SJCRH30 (cell line): ENCODE results near the gene VASH2. TPM values are rescaled to one million over a fixed set of nuclear protein-coding genes. Genes with fewer than 3 reads are reported as not detected.

Experiments
- DNase-seq, 2 experiments: peaks; one replicate each; pipeline ENCODE4 v3.0.0-alpha.2; 2015 to 2020
- H3K27ac ChIP-seq: fragments of 250-450 bp; sonication (Bioruptor Pico); 2 replicates; pipeline ENCODE4 v1.5.1; 2020; ENCODE audit warnings: mild to moderate bottlenecking, moderate library complexity
- H3K27me3 ChIP-seq: fragments of 250-450 bp; sonication (Bioruptor Pico); 2 replicates; pipeline ENCODE4 v1.5.1; 2020; ENCODE audit warnings: mild to moderate bottlenecking, moderate library complexity
- H3K36me3 ChIP-seq: fragments of 250-450 bp; sonication (Bioruptor Pico); 2 replicates; pipeline ENCODE4 v1.5.1; 2020; ENCODE audit warnings: mild to moderate bottlenecking, moderate library complexity
- H3K4me1 ChIP-seq: fragments of 250-450 bp; sonication (Bioruptor Pico); 2 replicates; pipeline ENCODE4 v1.5.1; 2020; ENCODE audit warnings: mild to moderate bottlenecking, moderate library complexity
- H3K4me3 ChIP-seq: fragments of 250-450 bp; sonication (Bioruptor Pico); 2 replicates; pipeline ENCODE4 v1.5.1; 2020; ENCODE audit warnings: mild to moderate bottlenecking, moderate library complexity
- H3K9me3 ChIP-seq: fragments of 250-450 bp; sonication (Bioruptor Pico); replicated peaks from 2 replicates; pipeline ENCODE4 v1.5.1; 2020; ENCODE audit warnings: mild to moderate bottlenecking, moderate library complexity
- total RNA-seq: library from RNA; depleted of rRNA; stranded (reverse); fragments of >200 nt; shearing (Covaris generic); gene quantifications from 2 replicates; pipeline ENCODE4 v1.2.3, GENCODE V29; 2014

The VASH2 gene
- total RNA-seq, 1 experiment from 2014 or later = 153 TPM

GRCh38 chr1:212917858-212918257, 32.5 kb upstream of the VASH2 start:
- no peak overlapping the region for H3K4me3 ChIP-seq
- peaks cover 20% of the 10 kb centered on the region for H3K4me1 ChIP-seq
- no peak for DNase-seq
- no peak overlapping the region for H3K27ac ChIP-seq
- H3K36me3 ChIP-seq = no peaks in the 10 kb centered on the region
- H3K27me3 ChIP-seq = no peaks in the 10 kb centered on the region
- no peaks in the 10 kb centered on the region for H3K9me3 ChIP-seq

GRCh38 chr1:212918824-212919223, 31.5 kb upstream of the VASH2 start:
- no peaks in the 10 kb centered on the region for H3K27me3 ChIP-seq
- H3K4me1 ChIP-seq = peaks cover 21% of the 10 kb centered on the region
- H3K9me3 ChIP-seq = no peaks in the 10 kb centered on the region
- H3K36me3 ChIP-seq = no peaks in the 10 kb centered on the region
- H3K4me3 ChIP-seq = no peak overlapping the region
- DNase-seq = no peak
- H3K27ac ChIP-seq = no peak overlapping the region

GRCh38 chr1:212920246-212920645, 30.1 kb upstream of the VASH2 start:
- Histone ChIP-seq H3K27ac (no peak overlapping the region), H3K36me3 (no peaks in the 10 kb centered on the region), H3K4me1 (peaks cover 27% of the 10 kb centered on the region), H3K4me3 (no peak overlapping the region), H3K27me3 (no peaks in the 10 kb centered on the region), H3K9me3 (no peaks in the 10 kb centered on the region)
- no peak for DNase-seq

GRCh38 chr1:212920896-212921295, 29.4 kb upstream of the VASH2 start:
- H3K9me3 ChIP-seq = no peaks in the 10 kb centered on the region
- peaks cover 25% of the 10 kb centered on the region for H3K4me1 ChIP-seq
- H3K4me3 ChIP-seq = no peak overlapping the region
- H3K36me3 ChIP-seq = no peaks in the 10 kb centered on the region
- H3K27me3 ChIP-seq = no peaks in the 10 kb centered on the region
- DNase-seq = peak in 1 of 2 experiments; percentile 62
- H3K27ac ChIP-seq = no peak overlapping the region

- DNase-seq = no peak
- Histone ChIP-seq H3K4me3 (no peak overlapping the region), H3K36me3 (no peaks in the 10 kb centered on the region), H3K4me1 (peaks cover 24% of the 10 kb centered on the region), H3K9me3 (no peaks in the 10 kb centered on the region), H3K27ac (no peak overlapping the region), H3K27me3 (no peaks in the 10 kb centered on the region)
Measured at GRCh38 chr1:212922016-212922415, 28.3 kb upstream of the VASH2 start.

GRCh38 chr1:212926372-212926771, 24.0 kb upstream of the VASH2 start:
- Histone ChIP-seq H3K4me3 (no peak overlapping the region), H3K9me3 (no peaks in the 10 kb centered on the region), H3K27ac (no peak overlapping the region), H3K4me1 (peaks cover 37% of the 10 kb centered on the region), H3K27me3 (no peaks in the 10 kb centered on the region), H3K36me3 (no peaks in the 10 kb centered on the region)
- DNase-seq = no peak

- peak overlapping the region; percentile 1; the same call in 1 of the 2 replicates for H3K4me3 ChIP-seq
- DNase-seq = peak; percentile 85 to 89
- H3K36me3 ChIP-seq = no peaks in the 10 kb centered on the region
- H3K4me1 ChIP-seq = peaks cover 48% of the 10 kb centered on the region
- no peaks in the 10 kb centered on the region for H3K27me3 ChIP-seq
- H3K27ac ChIP-seq = peak overlapping the region; percentile 45
- no peaks in the 10 kb centered on the region for H3K9me3 ChIP-seq
Measured at GRCh38 chr1:212928323-212929291, 21.7 kb upstream of the VASH2 start.

- no peak for DNase-seq
- Histone ChIP-seq H3K27me3 (no peaks in the 10 kb centered on the region), H3K36me3 (no peaks in the 10 kb centered on the region), H3K4me1 (peaks cover 36% of the 10 kb centered on the region), H3K4me3 (no peak overlapping the region), H3K9me3 (no peaks in the 10 kb centered on the region), H3K27ac (no peak overlapping the region)
Measured at GRCh38 chr1:212930986-212931678, 19.2 kb upstream of the VASH2 start.

- Histone ChIP-seq H3K4me3 (no peak overlapping the region), H3K9me3 (no peaks in the 10 kb centered on the region), H3K27ac (no peak overlapping the region), H3K4me1 (peaks cover 28% of the 10 kb centered on the region), H3K36me3 (no peaks in the 10 kb centered on the region), H3K27me3 (no peaks in the 10 kb centered on the region)
- peak in 1 of 2 experiments; percentile 50 for DNase-seq
Measured at GRCh38 chr1:212933815-212934471, 16.4 kb upstream of the VASH2 start.

GRCh38 chr1:212935387-212935981, 14.9 kb upstream of the VASH2 start:
- no peaks in the 10 kb centered on the region for H3K27me3 ChIP-seq

GRCh38 chr1:212937034-212937433, 13.3 kb upstream of the VASH2 start:
- Histone ChIP-seq H3K9me3 (peaks cover 7% of the 10 kb centered on the region), H3K27me3 (no peaks in the 10 kb centered on the region), H3K36me3 (no peaks in the 10 kb centered on the region), H3K27ac (no peak overlapping the region), H3K4me3 (no peak overlapping the region), H3K4me1 (peaks cover 26% of the 10 kb centered on the region)
- DNase-seq = no peak

More at GRCh38 chr1:212935387-212935981, 14.9 kb upstream of the VASH2 start:
- no peak overlapping the region for H3K27ac ChIP-seq
- peaks cover 27% of the 10 kb centered on the region for H3K4me1 ChIP-seq
- H3K36me3 ChIP-seq = no peaks in the 10 kb centered on the region
- H3K9me3 ChIP-seq = peaks cover 7% of the 10 kb centered on the region
- DNase-seq = no peak
- no peak overlapping the region for H3K4me3 ChIP-seq

GRCh38 chr1:212938846-212939245, 11.5 kb upstream of the VASH2 start:
- Histone ChIP-seq H3K9me3 (peaks cover 7% of the 10 kb centered on the region), H3K4me3 (no peak overlapping the region), H3K27me3 (no peaks in the 10 kb centered on the region), H3K36me3 (no peaks in the 10 kb centered on the region), H3K4me1 (peaks cover 13% of the 10 kb centered on the region), H3K27ac (no peak overlapping the region)
- peak; percentile 67 to 87 for DNase-seq

GRCh38 chr1:212941452-212941851, 8.9 kb upstream of the VASH2 start:
- no peak overlapping the region for H3K27ac ChIP-seq

GRCh38 chr1:212942679-212943392, 7.5 kb upstream of the VASH2 start:
- no peak for DNase-seq
- Histone ChIP-seq H3K27ac (no peak overlapping the region), H3K4me3 (no peak overlapping the region), H3K27me3 (no peaks in the 10 kb centered on the region), H3K9me3 (peaks cover 7% of the 10 kb centered on the region), H3K4me1 (peaks cover 15% of the 10 kb centered on the region), H3K36me3 (no peaks in the 10 kb centered on the region)

More at GRCh38 chr1:212941452-212941851, 8.9 kb upstream of the VASH2 start:
- H3K4me3 ChIP-seq = no peak overlapping the region
- no peaks in the 10 kb centered on the region for H3K27me3 ChIP-seq
- no peaks in the 10 kb centered on the region for H3K36me3 ChIP-seq
- peaks cover 15% of the 10 kb centered on the region for H3K4me1 ChIP-seq
- DNase-seq = no peak
- peaks cover 7% of the 10 kb centered on the region for H3K9me3 ChIP-seq
